ENCODE data around the gene CFAP53. TPM values are rescaled to one million over a fixed set of nuclear protein-coding genes. Genes with fewer than 3 reads are reported as not detected.

CFAP53 gene
- total RNA-seq, 2 donors from 2014 or later = 0.30 TPM; not detected in 1

DNA sequence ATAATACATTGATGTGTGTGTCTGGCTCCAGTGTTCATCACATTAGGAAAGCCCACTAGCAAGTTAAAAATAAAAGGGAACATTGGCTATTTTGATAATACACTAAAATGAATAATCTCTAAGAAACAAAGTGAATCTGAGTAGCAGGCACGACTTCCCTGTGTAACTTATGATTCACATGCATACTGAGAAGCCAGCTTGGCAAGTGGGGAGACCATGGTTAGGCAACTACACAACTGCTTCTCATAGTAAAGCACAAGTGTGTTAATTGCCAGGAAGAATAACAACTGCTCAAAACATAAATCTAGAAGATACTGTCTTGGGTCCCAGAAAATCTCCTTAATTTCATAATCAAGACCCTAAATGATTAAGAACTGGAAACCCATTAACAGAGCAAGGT is 75.4 kb downstream of the CFAP53 start:
- no peaks in the 10 kb centered on the region for H3K36me3 ChIP-seq
- H3K27me3 ChIP-seq = peaks cover 3 to 6% of the 10 kb centered on the region in 2 donors
- peaks cover 0 to 15% of the 10 kb centered on the region in 2 donors for H3K4me1 ChIP-seq
- no peak for TF ChIP-seq CTCF (IDR thresholded peaks at IDR 0.05)
- DNase-seq (ENCODE audit: low spot score) = no peak
- H3K27ac ChIP-seq = no peak overlapping the region
- H3K4me3 ChIP-seq = no peak overlapping the region
- no peaks in the 10 kb centered on the region for H3K9me3 ChIP-seq

GRCh38 chr18:50190236-50190635 is 76.1 kb downstream of the CFAP53 start:
- Histone ChIP-seq H3K27ac (no peak overlapping the region), H3K27me3 (peaks cover 3 to 6% of the 10 kb centered on the region in 2 donors), H3K9me3 (no peaks in the 10 kb centered on the region), H3K4me1 (peaks cover 0 to 15% of the 10 kb centered on the region in 2 donors), H3K4me3 (no peak overlapping the region), H3K36me3 (no peaks in the 10 kb centered on the region)
- no peak for TF ChIP-seq CTCF (IDR thresholded peaks at IDR 0.05)
- DNase-seq (ENCODE audit: low spot score) = no peak

GRCh38 chr18:50189160-50189559 is 77.1 kb downstream of the CFAP53 start:
- no peaks in the 10 kb centered on the region for H3K9me3 ChIP-seq
- DNase-seq (ENCODE audit: low spot score) = no peak
- H3K27ac ChIP-seq = no peak overlapping the region
- peaks cover 1 to 6% of the 10 kb centered on the region in 2 donors for H3K27me3 ChIP-seq
- no peak for TF ChIP-seq CTCF (IDR thresholded peaks at IDR 0.05)
- H3K36me3 ChIP-seq = no peaks in the 10 kb centered on the region
- H3K4me3 ChIP-seq = no peak overlapping the region
- peaks cover 0 to 12% of the 10 kb centered on the region in 2 donors for H3K4me1 ChIP-seq

- Histone ChIP-seq H3K36me3 (no peaks in the 10 kb centered on the region), H3K9me3 (no peaks in the 10 kb centered on the region), H3K27me3 (peaks cover 0 to 5% of the 10 kb centered on the region in 2 donors), H3K27ac (no peak overlapping the region), H3K4me3 (no peak overlapping the region), H3K4me1 (peaks cover 0 to 7% of the 10 kb centered on the region in 2 donors)
- no peak for DNase-seq (ENCODE audit: low spot score)
- no peak for TF ChIP-seq CTCF (IDR thresholded peaks at IDR 0.05)
Measured at GRCh38 chr18:50188652-50189051, 77.6 kb downstream of the CFAP53 start.

DNA sequence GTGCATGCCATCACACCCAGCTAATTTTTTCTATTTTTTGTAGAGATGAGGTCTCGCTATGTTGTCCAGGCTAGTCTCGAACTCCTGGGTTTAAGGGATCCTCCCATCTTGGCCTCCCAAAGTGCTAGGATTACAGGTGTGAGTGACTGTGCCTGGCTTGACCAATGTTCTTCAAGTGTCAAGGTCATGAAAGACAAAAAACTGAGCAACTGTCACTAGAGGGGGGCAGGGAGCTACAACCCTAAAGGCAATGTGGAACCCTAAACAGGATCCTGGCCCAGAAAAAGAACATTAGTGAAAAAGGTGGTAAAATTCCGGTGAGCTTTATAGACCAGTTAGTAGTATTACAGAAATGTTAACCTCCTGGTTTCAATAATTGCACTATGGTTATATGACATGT is 78.6 kb downstream of the CFAP53 start:
- H3K27me3 ChIP-seq = no peaks in the 10 kb centered on the region
- H3K27ac ChIP-seq = no peak overlapping the region
- H3K4me1 ChIP-seq = no peaks in the 10 kb centered on the region
- no peaks in the 10 kb centered on the region for H3K36me3 ChIP-seq
- no peaks in the 10 kb centered on the region for H3K9me3 ChIP-seq
- no peak for DNase-seq (ENCODE audit: low spot score)
- TF ChIP-seq CTCF (IDR thresholded peaks at IDR 0.05) = no peak
- H3K4me3 ChIP-seq = no peak overlapping the region

DNA sequence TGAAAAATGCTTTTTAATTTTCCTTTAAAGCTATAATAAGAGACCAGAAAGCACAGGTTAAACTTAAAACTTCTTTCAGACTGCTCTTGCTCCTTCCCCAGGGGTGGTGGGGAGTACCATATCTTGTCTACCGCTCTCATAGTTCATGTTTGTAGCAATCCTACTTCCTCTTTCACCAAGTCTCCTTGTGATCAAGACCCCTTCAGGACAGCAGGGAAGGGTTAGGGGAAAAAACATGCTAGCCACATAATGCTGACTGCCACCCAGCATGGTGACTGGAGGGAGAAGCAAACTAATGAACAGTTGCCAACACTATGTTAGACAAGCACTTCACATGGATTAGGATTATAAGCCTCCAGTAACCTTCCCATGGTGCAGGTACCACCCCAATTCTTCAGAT is 79.9 kb downstream of the CFAP53 start:
- DNase-seq (ENCODE audit: low spot score) = no peak
- Histone ChIP-seq H3K4me3 (no peak overlapping the region), H3K9me3 (no peaks in the 10 kb centered on the region), H3K4me1 (no peaks in the 10 kb centered on the region), H3K27me3 (no peaks in the 10 kb centered on the region), H3K27ac (no peak overlapping the region), H3K36me3 (no peaks in the 10 kb centered on the region)
- no peak for TF ChIP-seq CTCF (IDR thresholded peaks at IDR 0.05)

All from right atrium auricular region (tissue), 2 donors.